MCF 10A (cell line): ENCODE results near the gene RPL38. TPM values are rescaled to one million over a fixed set of nuclear protein-coding genes. Genes with fewer than 3 reads are reported as not detected.

Experiments
- BruUV-seq: library from RNA; stranded (reverse); fragments of 400-500 nt; replicated peaks from 2 replicates; lab custom pipeline; 2021; lab: Mats Ljungman, UMichigan
- CTCF ChIA-PET: fragments of 300-600 bp; sonication (Branson Sonifier 250); formaldehyde crosslinking; extraction: SDS; loops from one replicate; lab custom pipeline; 2021; ENCODE audit warnings: antibody characterized with exemption, inconsistent platforms; lab: Yijun Ruan, JAX
- POLR2A ChIA-PET: fragments of 300-600, 350-650 bp; sonication (Branson Sonifier 250); formaldehyde crosslinking; extraction: SDS; loops from one replicate; lab custom pipeline; 2020; ENCODE audit warnings: antibody characterized with exemption, inconsistent platforms; lab: Yijun Ruan, JAX
- DNase-seq: peaks from one replicate; pipeline ENCODE4 v3.0.0-alpha.2; 2018; ENCODE audit not compliant: unreplicated experiment
- H3K27ac Mint-ChIP-seq: one replicate; pipeline ENCODE4 v1.8.0; 2022; ENCODE audit warnings: mild to moderate bottlenecking, low read depth, mixed read lengths; ENCODE audit not compliant: unreplicated experiment
- H3K27me3 Mint-ChIP-seq: one replicate; pipeline ENCODE4 v1.8.0; 2022; ENCODE audit warnings: mixed read lengths; ENCODE audit not compliant: insufficient read depth, unreplicated experiment
- H3K36me3 Mint-ChIP-seq: one replicate; pipeline ENCODE4 v1.8.0; 2022; ENCODE audit warnings: mild to moderate bottlenecking, moderate library complexity, mixed read lengths; ENCODE audit not compliant: insufficient read depth, unreplicated experiment
- H3K4me1 Mint-ChIP-seq: one replicate; pipeline ENCODE4 v1.8.0; 2022; ENCODE audit warnings: mixed read lengths; ENCODE audit not compliant: insufficient read depth, unreplicated experiment
- H3K4me3 Mint-ChIP-seq: one replicate; pipeline ENCODE4 v1.8.0; 2022; ENCODE audit warnings: mild to moderate bottlenecking, moderate library complexity, mixed read lengths; ENCODE audit not compliant: unreplicated experiment
- H3K9me3 Mint-ChIP-seq: one replicate; pipeline ENCODE4 v1.8.0; 2022; ENCODE audit warnings: mixed read lengths; ENCODE audit not compliant: unreplicated experiment
- intact Hi-C: fragments of 100-400 bp; cut with micrococcal nuclease; formaldehyde crosslinking; loops from 2 replicates; pipeline ENCODE4 v1.14.1; 2022
- total RNA-seq: library from RNA; stranded (reverse); gene quantifications from 2 replicates; pipeline ENCODE4 v1.2.3, GENCODE V29; 2022
- TF ChIP-seq, protein P1 (sequence below): fragments of 200-600 bp; IDR thresholded peaks from one replicate; pipeline ENCODE4 v1.8.0; 2022; ENCODE audit warnings: antibody characterized with exemption, mild to moderate bottlenecking; ENCODE audit not compliant: unreplicated experiment

The RPL38 gene
- total RNA-seq, 1 experiment from 2014 or later: 1,197 TPM

DNA sequence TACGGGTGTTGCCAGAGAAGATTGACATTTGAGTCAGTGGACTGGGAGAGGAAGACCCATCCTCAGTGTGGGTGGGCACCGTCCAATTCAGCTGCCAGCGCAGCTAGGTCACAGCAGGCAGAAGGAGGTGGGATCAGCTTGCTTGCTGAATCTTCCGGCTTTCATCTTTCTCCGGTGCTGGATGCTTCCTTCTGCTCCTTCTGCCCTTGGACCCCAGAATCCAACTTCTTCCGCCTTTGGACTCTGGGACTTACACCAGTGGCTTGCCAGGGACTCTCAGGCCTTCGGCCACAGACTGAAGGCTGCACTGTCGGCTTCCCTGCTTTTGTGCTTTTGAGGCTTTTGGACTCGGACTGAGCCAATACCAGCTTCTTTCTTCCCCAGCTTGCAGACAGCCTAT, 46.1 kb upstream of the RPL38 start:
- Mint-ChIP-seq H3K27ac (no peak overlapping the region), H3K9me3 (no peaks in the 10 kb centered on the region), H3K36me3 (no peaks in the 10 kb centered on the region), H3K4me3 (no peak overlapping the region), H3K4me1 (no peaks in the 10 kb centered on the region), H3K27me3 (peaks cover 65% of the 10 kb centered on the region)
- no TSS peak for BruUV-seq
- DNase-seq: no peak
- ChIA-PET CTCF (interaction anchor here (0.6 to 1.3 kb wide), 2 partner anchors 56 to 728 kb away, joined by 3 to 4 read pairs; no protein-coding TSS in a partner anchor), POLR2A (interaction anchor here (0.7 kb wide), 1 partner anchor 413 kb away, joined by 3 read pairs; no protein-coding TSS in a partner anchor)
- TF ChIP-seq, protein P1, sequence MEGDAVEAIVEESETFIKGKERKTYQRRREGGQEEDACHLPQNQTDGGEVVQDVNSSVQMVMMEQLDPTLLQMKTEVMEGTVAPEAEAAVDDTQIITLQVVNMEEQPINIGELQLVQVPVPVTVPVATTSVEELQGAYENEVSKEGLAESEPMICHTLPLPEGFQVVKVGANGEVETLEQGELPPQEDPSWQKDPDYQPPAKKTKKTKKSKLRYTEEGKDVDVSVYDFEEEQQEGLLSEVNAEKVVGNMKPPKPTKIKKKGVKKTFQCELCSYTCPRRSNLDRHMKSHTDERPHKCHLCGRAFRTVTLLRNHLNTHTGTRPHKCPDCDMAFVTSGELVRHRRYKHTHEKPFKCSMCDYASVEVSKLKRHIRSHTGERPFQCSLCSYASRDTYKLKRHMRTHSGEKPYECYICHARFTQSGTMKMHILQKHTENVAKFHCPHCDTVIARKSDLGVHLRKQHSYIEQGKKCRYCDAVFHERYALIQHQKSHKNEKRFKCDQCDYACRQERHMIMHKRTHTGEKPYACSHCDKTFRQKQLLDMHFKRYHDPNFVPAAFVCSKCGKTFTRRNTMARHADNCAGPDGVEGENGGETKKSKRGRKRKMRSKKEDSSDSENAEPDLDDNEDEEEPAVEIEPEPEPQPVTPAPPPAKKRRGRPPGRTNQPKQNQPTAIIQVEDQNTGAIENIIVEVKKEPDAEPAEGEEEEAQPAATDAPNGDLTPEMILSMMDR: no peak
- intact Hi-C loops: no loop called here

DNA sequence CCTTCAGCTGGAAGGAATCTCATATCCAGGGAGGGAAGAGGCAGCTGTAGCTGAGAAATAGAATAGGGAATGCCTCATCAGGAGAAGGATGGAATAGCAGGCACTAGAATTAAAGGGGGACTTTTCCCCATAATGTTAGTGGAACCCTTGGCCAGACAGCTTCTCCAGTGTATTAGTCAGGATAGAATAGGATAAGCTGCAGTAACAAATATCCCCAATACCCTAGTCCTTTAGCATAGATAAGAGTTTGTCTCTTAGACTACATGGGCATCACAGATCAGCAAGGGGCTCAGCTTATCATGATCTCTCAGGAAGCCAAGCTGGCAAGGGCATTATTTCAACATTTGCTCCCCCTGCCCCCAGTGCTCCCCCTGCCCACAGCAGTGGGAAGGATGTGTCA, 44.7 kb upstream of the RPL38 start:
- ChIA-PET POLR2A (no interaction called here), CTCF (interaction anchor here (1.3 kb wide), 1 partner anchor 18 kb away, joined by 6 read pairs; no protein-coding TSS in a partner anchor)
- Mint-ChIP-seq H3K4me3 (no peak overlapping the region), H3K4me1 (no peaks in the 10 kb centered on the region), H3K36me3 (no peaks in the 10 kb centered on the region), H3K9me3 (no peaks in the 10 kb centered on the region), H3K27me3 (peaks cover 58% of the 10 kb centered on the region), H3K27ac (no peak overlapping the region)
- BruUV-seq: no TSS peak
- DNase-seq: no peak
- TF ChIP-seq, protein P1: no peak
- intact Hi-C loops: no loop called here

DNA sequence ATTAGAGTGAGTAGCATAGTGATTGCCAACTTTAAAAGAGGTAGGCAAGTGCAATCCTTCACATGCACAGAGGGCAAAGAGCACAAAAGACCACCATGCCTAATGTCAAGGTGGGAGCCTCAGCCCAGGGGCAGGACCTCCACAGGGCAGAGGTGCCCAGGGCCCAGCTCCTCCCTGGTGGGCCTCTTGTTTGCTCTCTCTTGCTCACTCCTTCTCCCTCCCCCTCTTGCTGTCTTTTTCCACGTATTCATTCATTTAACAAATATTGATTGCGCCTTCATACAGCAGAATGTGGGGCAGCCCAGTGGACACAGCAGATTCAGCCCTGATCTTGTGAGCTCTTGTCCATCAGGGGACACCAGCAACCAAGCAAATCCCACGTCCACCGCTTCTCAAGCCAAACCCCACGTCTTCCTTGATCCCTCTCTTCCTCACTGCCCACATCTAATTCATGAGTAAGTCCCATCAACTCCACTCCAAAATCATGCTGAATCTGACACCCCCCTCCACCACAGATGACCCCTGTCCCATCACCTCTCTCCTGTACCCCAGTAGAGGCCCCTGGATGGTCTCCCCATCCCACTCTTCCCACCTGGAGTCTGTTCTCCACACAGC, 44.1 kb upstream of the RPL38 start:
- BruUV-seq: no TSS peak
- no peak overlapping the region for H3K27ac Mint-ChIP-seq
- peaks cover 58% of the 10 kb centered on the region for H3K27me3 Mint-ChIP-seq
- no peak overlapping the region for H3K4me3 Mint-ChIP-seq
- POLR2A ChIA-PET: no interaction called here
- CTCF ChIA-PET: interaction anchor here (1.3 kb wide), 1 partner anchor 17 kb away, joined by 6 read pairs; no protein-coding TSS in a partner anchor
- H3K36me3 Mint-ChIP-seq: no peaks in the 10 kb centered on the region
- H3K9me3 Mint-ChIP-seq: no peaks in the 10 kb centered on the region
- intact Hi-C loops: no loop called here
- no peaks in the 10 kb centered on the region for H3K4me1 Mint-ChIP-seq
- TF ChIP-seq, protein P1: no peak
- no peak for DNase-seq

DNA sequence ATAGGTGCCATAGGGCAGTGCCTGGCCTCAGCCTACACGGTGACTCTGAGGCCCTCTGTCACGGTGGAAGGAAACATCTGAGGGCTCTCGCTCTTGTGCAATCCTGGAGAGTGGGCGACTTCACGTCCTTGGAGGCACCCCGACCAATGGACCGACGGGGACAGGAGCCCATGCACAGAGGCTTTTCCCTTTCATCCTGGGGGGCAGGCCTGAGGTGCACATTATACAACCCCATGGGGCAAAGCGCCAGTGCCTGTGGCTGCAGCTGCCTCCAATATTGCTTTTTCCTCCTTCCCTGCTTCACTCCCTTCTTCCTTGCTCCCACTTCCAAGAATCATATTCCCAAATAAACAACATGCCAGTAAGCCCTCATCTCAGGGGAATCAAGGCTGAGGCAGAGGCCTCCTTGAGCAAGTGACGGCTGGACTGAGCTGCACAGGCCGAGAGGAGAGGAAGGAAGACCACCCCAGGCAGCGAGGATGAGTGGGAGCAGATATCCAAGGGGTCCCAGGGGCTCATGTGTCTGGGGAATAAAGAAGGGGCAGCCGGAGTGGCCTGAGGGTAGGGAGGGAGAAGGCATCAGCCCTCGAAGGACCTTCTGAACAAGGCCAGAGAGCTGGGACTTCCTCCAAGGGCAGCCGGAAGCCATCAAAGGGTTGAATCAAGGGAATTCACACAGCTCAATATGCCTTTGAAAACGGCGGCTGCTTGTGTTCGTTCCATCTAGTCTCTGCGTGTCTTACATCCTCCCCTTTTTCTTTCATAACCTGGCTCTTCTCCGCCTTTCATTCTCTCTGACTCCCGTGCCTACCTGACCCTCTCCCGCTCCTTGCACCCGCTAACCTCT, 42.6 kb upstream of the RPL38 start:
- POLR2A ChIA-PET: no interaction called here
- no peaks in the 10 kb centered on the region for H3K36me3 Mint-ChIP-seq

More for the DNA sequence above, 42.6 kb upstream of the RPL38 start:
- no peak for DNase-seq
- Mint-ChIP-seq H3K4me1 (no peaks in the 10 kb centered on the region), H3K27ac (no peak overlapping the region), H3K4me3 (no peak overlapping the region), H3K9me3 (no peaks in the 10 kb centered on the region), H3K27me3 (peaks cover 45% of the 10 kb centered on the region)
- no TSS peak for BruUV-seq
- CTCF ChIA-PET: interaction anchor here (0.6 to 0.8 kb wide), 2 partner anchors 103 to 723 kb away, joined by 3 read pairs; no protein-coding TSS in a partner anchor
- TF ChIP-seq, protein P1: no peak
- intact Hi-C loops: no loop called here
